D721Med (cell line): ENCODE measurements around the gene XYLT1.
A peak's percentile ranks its signal among the peaks of the same experiment; 100 is the strongest.

Experiments used
- DNase-seq: peaks from one replicate; pipeline ENCODE4 v3.0.0; 2011; ENCODE audit warnings: low spot score; ENCODE audit not compliant: insufficient read length
- FAIRE-seq: peaks from 2 replicates; lab custom pipeline; 2011; peaks lifted over from hg19 to GRCh38; lab: Jason Lieb, UNC
- CTCF ChIP-seq: IDR thresholded peaks from 2 replicates; pipeline ENCODE4 v1.5.1; 2012; ENCODE audit warnings: mild to moderate bottlenecking, control low read depth; ENCODE audit not compliant: insufficient read depth; ENCODE audit errors: missing control alignments

Gene XYLT1

GRCh38 chr16:17358355-17358754 is 112.4 kb downstream of the XYLT1 start:
- no peak for TF ChIP-seq CTCF
- no peak for FAIRE-seq
- DNase-seq = no peak

- no peak for FAIRE-seq
- no peak for TF ChIP-seq CTCF
- DNase-seq = no peak
Measured at GRCh38 chr16:17357307-17358062, 113.3 kb downstream of the XYLT1 start.

GRCh38 chr16:17356243-17356933 is 114.4 kb downstream of the XYLT1 start:
- no peak for FAIRE-seq
- no peak for TF ChIP-seq CTCF
- no peak for DNase-seq

GRCh38 chr16:17354685-17355084 is 116.1 kb downstream of the XYLT1 start:
- DNase-seq (peak; percentile 43), FAIRE-seq (no peak)
- TF ChIP-seq CTCF = no peak

GRCh38 chr16:17354141-17354601 is 116.6 kb downstream of the XYLT1 start:
- TF ChIP-seq CTCF = no peak
- FAIRE-seq (peak; percentile 78), DNase-seq (peak; percentile 75)

GRCh38 chr16:17353561-17353960 is 117.2 kb downstream of the XYLT1 start:
- FAIRE-seq (no peak), DNase-seq (no peak)
- no peak for TF ChIP-seq CTCF

- DNase-seq (no peak), FAIRE-seq (no peak)
- TF ChIP-seq CTCF = no peak
Measured at GRCh38 chr16:17351441-17352035, 119.2 kb downstream of the XYLT1 start.
